GM23248 (cell line): Measurements from ENCODE around the gene LRRC8E. TPM values are rescaled to one million over a fixed set of nuclear protein-coding genes. Genes with fewer than 3 reads are reported as not detected.

Experiments
- DNase-seq: peaks from one replicate; pipeline ENCODE4 v3.0.0-alpha.2; 2015
- H2AFZ ChIP-seq: fragments of 200-600 bp; sonication (generic); 2 replicates; pipeline ENCODE4 v1.6.1; 2016; ENCODE audit warnings: antibody characterized with exemption
- H3F3A ChIP-seq: fragments of 200-600 bp; sonication (generic); 2 replicates; pipeline ENCODE4 v1.6.1; 2016; ENCODE audit warnings: mild to moderate bottlenecking, antibody characterized with exemption, mixed run types; ENCODE audit not compliant: insufficient read depth
- H3K27ac ChIP-seq: fragments of 200-600 bp; sonication (generic); 2 replicates; pipeline ENCODE4 v1.5.1; 2016; ENCODE audit warnings: mild to moderate bottlenecking
- H3K27me3 ChIP-seq: fragments of 200-600 bp; sonication (generic); replicated peaks from 2 replicates; pipeline ENCODE4 v1.6.1; 2016; ENCODE audit warnings: mild to moderate bottlenecking; ENCODE audit not compliant: insufficient read depth
- H3K36me3 ChIP-seq: fragments of 200-600 bp; sonication (generic); 2 replicates; pipeline ENCODE4 v1.6.1; 2016; ENCODE audit warnings: low read depth, mild to moderate bottlenecking
- H3K4me1 ChIP-seq: fragments of 200-600 bp; sonication (generic); 2 replicates; pipeline ENCODE4 v1.6.1; 2016; ENCODE audit warnings: mild to moderate bottlenecking; ENCODE audit not compliant: insufficient read depth
- H3K4me2 ChIP-seq: fragments of 200-600 bp; sonication (generic); one replicate; pipeline ENCODE4 v1.6.1; 2016; ENCODE audit warnings: mild to moderate bottlenecking; ENCODE audit not compliant: unreplicated experiment
- H3K4me3 ChIP-seq: fragments of 200-600 bp; sonication (generic); 2 replicates; pipeline ENCODE4 v1.5.1; 2016; ENCODE audit warnings: mild to moderate bottlenecking
- H3K79me2 ChIP-seq: fragments of 200-600 bp; sonication (generic); 2 replicates; pipeline ENCODE4 v1.6.1; 2016; ENCODE audit warnings: mild to moderate bottlenecking; ENCODE audit not compliant: insufficient read depth
- H3K9ac ChIP-seq: fragments of 200-600 bp; sonication (generic); 2 replicates; pipeline ENCODE4 v1.6.1; 2016; ENCODE audit warnings: mild to moderate bottlenecking
- H3K9me2 ChIP-seq: fragments of 200-600 bp; sonication (generic); 2 replicates; pipeline ENCODE4 v1.6.1; 2016; ENCODE audit warnings: mixed run types, mild to moderate bottlenecking, moderate library complexity; ENCODE audit not compliant: insufficient read depth
- H3K9me3 ChIP-seq: fragments of 200-600 bp; sonication (generic); one replicate; pipeline ENCODE4 v1.6.1; 2017; ENCODE audit warnings: low read depth
- H4K20me1 ChIP-seq: fragments of 200-600 bp; sonication (generic); 2 replicates; pipeline ENCODE4 v1.6.0; 2016; ENCODE audit not compliant: insufficient read depth
- EZH2 ChIP-seq: fragments of 200-600 bp; sonication (generic); IDR thresholded peaks from 2 replicates; pipeline ENCODE4 v1.6.1; 2018; ENCODE audit warnings: antibody characterized with exemption, mild to moderate bottlenecking; ENCODE audit not compliant: insufficient read depth, poor library complexity, severe bottlenecking
- EZH2phosphoT487 ChIP-seq: fragments of 200-600 bp; sonication (generic); IDR thresholded peaks from 2 replicates; pipeline ENCODE4 v1.6.1; 2018; ENCODE audit warnings: antibody characterized with exemption, moderate library complexity, mild to moderate bottlenecking, low read depth; ENCODE audit not compliant: insufficient read depth
- WGBS, 2 experiments: methylation state at CpG; one replicate each; pipeline ENCODE4 v1.1.6; 2015 to 2017; ENCODE audit warnings: low lambda C conversion rate in 2 of 2, low coverage in 1 of 2; ENCODE audit errors: missing lambda C conversion rate in 2 of 2; 5-methylcytosine and 5-hydroxymethylcytosine counted together
- in situ Hi-C: fragments of 300-500 bp; cut with MboI; formaldehyde crosslinking; loops from 2 replicates; pipeline ENCODE4 v1.15.0; 2020
- polyA plus RNA-seq: library from polyadenylated mRNA; unstranded; fragments of >200 nt; fragmentation: Nextera tagmentation; extraction: Ambion mirVana; gene quantifications from 2 replicates; pipeline ENCODE4 v1.2.1, GENCODE V29; 2016
- total RNA-seq: library from RNA; depleted of rRNA; stranded (reverse); fragments of >200 nt; shearing (Covaris generic); gene quantifications from 2 replicates; pipeline ENCODE4 v1.2.3, GENCODE V29; 2014

Gene LRRC8E
- total and polyA plus RNA-seq, 2 experiments from 2014 or later, result 3.6 to 3.7 TPM

- no peaks in the 10 kb centered on the region for H3K79me2 ChIP-seq
- no peaks in the 10 kb centered on the region for H3K9me2 ChIP-seq
- no peak overlapping the region for H3K9ac ChIP-seq
- H3K4me3 ChIP-seq, result no peak overlapping the region
- DNase-seq, result no peak
- no peaks in the 10 kb centered on the region for H3K27me3 ChIP-seq
- H3K9me3 ChIP-seq, result no peaks in the 10 kb centered on the region
- no peaks in the 10 kb centered on the region for H3K4me1 ChIP-seq
- H3K4me2 ChIP-seq, result no peak overlapping the region
- H4K20me1 ChIP-seq, result no peaks in the 10 kb centered on the region
- no peak for TF ChIP-seq EZH2phosphoT487
- no peak for TF ChIP-seq EZH2
- H3F3A ChIP-seq, result no peaks in the 10 kb centered on the region
- 94 to 96% methylated on average over 52 to 83 of the region's 83 CpGs for WGBS, 2 experiments
- no peak overlapping the region for H2AFZ ChIP-seq
- in situ Hi-C loops, result no loop called here
- H3K36me3 ChIP-seq, result no peaks in the 10 kb centered on the region
- H3K27ac ChIP-seq, result no peak overlapping the region
Measured at GRCh38 chr19:7863157-7863970, 24.9 kb upstream of the LRRC8E start.

- Histone ChIP-seq H3K79me2 (no peaks in the 10 kb centered on the region), H3K4me3 (no peak overlapping the region), H3K4me2 (no peak overlapping the region), H3K9me3 (no peaks in the 10 kb centered on the region), H4K20me1 (no peaks in the 10 kb centered on the region), H3K9ac (no peak overlapping the region), H3F3A (no peaks in the 10 kb centered on the region), H3K27me3 (no peaks in the 10 kb centered on the region), H2AFZ (no peak overlapping the region), H3K27ac (no peak overlapping the region), H3K9me2 (no peaks in the 10 kb centered on the region), H3K4me1 (no peaks in the 10 kb centered on the region), H3K36me3 (no peaks in the 10 kb centered on the region)
- 86% methylated on average over 19 to 20 of the region's 21 CpGs for WGBS, 2 experiments
- TF ChIP-seq EZH2 (no peak), EZH2phosphoT487 (no peak)
- no peak for DNase-seq
- in situ Hi-C loops, result no loop called here
Measured at GRCh38 chr19:7863971-7864689, 24.2 kb upstream of the LRRC8E start.

- WGBS, 2 experiments, result 71 to 77% methylated on average over 14 to 18 of the region's 18 CpGs
- no peaks in the 10 kb centered on the region for H3K79me2 ChIP-seq
- TF ChIP-seq EZH2phosphoT487 (no peak), EZH2 (no peak)
Measured at GRCh38 chr19:7864690-7865074, 23.6 kb upstream of the LRRC8E start.

GRCh38 chr19:7865262-7865911, 22.9 kb upstream of the LRRC8E start:
- no peaks in the 10 kb centered on the region for H3K9me3 ChIP-seq
- H3K4me2 ChIP-seq, result no peak overlapping the region
- TF ChIP-seq EZH2phosphoT487 (no peak), EZH2 (no peak)
- H3F3A ChIP-seq, result no peaks in the 10 kb centered on the region
- DNase-seq, result no peak
- no peaks in the 10 kb centered on the region for H3K4me1 ChIP-seq
- H4K20me1 ChIP-seq, result no peaks in the 10 kb centered on the region
- H3K9me2 ChIP-seq, result no peaks in the 10 kb centered on the region
- no peaks in the 10 kb centered on the region for H3K27me3 ChIP-seq
- H3K9ac ChIP-seq, result no peak overlapping the region
- 35 to 38% methylated on average over 9 to 10 of the region's 10 CpGs for WGBS, 2 experiments
- no peak overlapping the region for H3K4me3 ChIP-seq
- no peak overlapping the region for H2AFZ ChIP-seq
- H3K36me3 ChIP-seq, result no peaks in the 10 kb centered on the region
- no peak overlapping the region for H3K27ac ChIP-seq
- H3K79me2 ChIP-seq, result no peaks in the 10 kb centered on the region
- in situ Hi-C loops, result no loop called here

More at GRCh38 chr19:7864690-7865074, 23.6 kb upstream of the LRRC8E start:
- Histone ChIP-seq H3K27me3 (no peaks in the 10 kb centered on the region), H3K4me1 (no peaks in the 10 kb centered on the region), H3K36me3 (no peaks in the 10 kb centered on the region), H3K27ac (no peak overlapping the region), H3K4me2 (no peak overlapping the region), H2AFZ (no peak overlapping the region), H3K9ac (no peak overlapping the region), H3K9me3 (no peaks in the 10 kb centered on the region), H3K9me2 (no peaks in the 10 kb centered on the region), H3K4me3 (no peak overlapping the region), H3F3A (no peaks in the 10 kb centered on the region), H4K20me1 (no peaks in the 10 kb centered on the region)
- DNase-seq, result no peak
- in situ Hi-C loops, result no loop called here
